ENCODE results near the gene TBCK. TPM values are rescaled to one million over a fixed set of nuclear protein-coding genes. Genes with fewer than 3 reads are reported as not detected.

Gene TBCK
- total and polyA plus RNA-seq, 2 donors (not counting 3 experiments of a cell fraction or from before 2014, with no cell fraction given) = 18.2 to 38.6 TPM

DNA sequence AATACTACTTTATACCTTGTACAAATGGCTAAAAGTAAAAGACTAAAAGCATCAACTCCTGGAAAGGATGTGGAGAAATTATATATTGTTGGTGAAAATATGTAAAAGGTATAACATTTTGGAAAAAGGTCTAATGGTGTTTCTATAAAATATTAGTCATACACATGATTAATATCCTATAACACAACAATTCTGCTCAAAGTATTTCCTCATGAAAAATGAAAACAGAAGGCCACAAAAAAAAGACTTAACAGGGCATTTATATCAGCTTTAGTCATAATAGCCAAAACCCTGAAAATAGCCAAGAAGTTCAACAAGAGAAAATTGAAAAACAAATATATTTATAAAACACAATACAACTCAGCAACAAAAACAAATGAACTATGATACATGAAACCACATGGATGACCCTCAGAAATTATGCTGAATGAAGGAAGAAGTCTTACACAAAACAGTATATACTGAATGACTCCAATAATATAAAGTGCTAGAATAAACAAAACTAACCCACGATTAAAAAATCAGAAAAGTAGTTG lies 38.8 kb downstream of the TBCK start:
- H3K9ac ChIP-seq (replicated peaks; ENCODE audit: extremely low read depth, insufficient read depth, low read length) = peak overlapping the region; percentile 9
- FAIRE-seq (no peak), DNase-seq (ENCODE audit: low read depth, low spot score) (peak; percentile 64)
- no peak overlapping the region for H2AFZ ChIP-seq (ENCODE audit: low read depth, low read length)
- no TSS peak for BruUV-seq (replicated peaks)
- peak overlapping the region; percentile 39 for H3K27ac ChIP-seq (ENCODE audit: insufficient read depth, low read depth, low read length)
- intact Hi-C loops (cut with micrococcal nuclease) (no loop called here), dilution Hi-C loops (cut with MboI; ENCODE audit: extremely low pct_ligation_motif_present, low sequenced_read_pairs) (no loop called here)
- H3K4me2 ChIP-seq (ENCODE audit: insufficient read depth, low read length) = peak overlapping the region; percentile 47
- no peaks in the 10 kb centered on the region for H3K9me1 ChIP-seq (replicated peaks; ENCODE audit: control insufficient read depth, extremely low read depth, insufficient read depth, low read length)
- ChIA-PET POLR2A (no interaction called here), CTCF (interaction anchor here (1.3 kb wide), 1 partner anchor 11 kb away, joined by 3 read pairs; no protein-coding TSS in a partner anchor)
- H3K4me1 ChIP-seq (ENCODE audit: control insufficient read depth, extremely low read depth, insufficient read depth, low read length) = peaks cover 28% of the 10 kb centered on the region
- no peaks in the 10 kb centered on the region for H4K20me1 ChIP-seq (replicated peaks; ENCODE audit: control insufficient read depth, extremely low read depth, insufficient read depth, low read length)
- TF ChIP-seq EZH2 (IDR thresholded peaks at IDR 0.05; ENCODE audit: borderline replicate concordance, low read depth, low read length, severe bottlenecking) = no peak
- TF ChIP-seq GATA2 (IDR thresholded peaks at IDR 0.05; ENCODE audit: insufficient read depth, insufficient read length, low read depth, low read length) = no peak
- no peak for TF ChIP-seq POLR2A (IDR thresholded peaks at IDR 0.05; ENCODE audit: low read depth, low read length)
- peak; percentile 53 for TF ChIP-seq JUN (IDR thresholded peaks at IDR 0.05; ENCODE audit: borderline replicate concordance, insufficient read depth, insufficient read length, low read depth)
- peak; percentile 71 for TF ChIP-seq FOS (IDR thresholded peaks at IDR 0.05; ENCODE audit: borderline replicate concordance, insufficient read depth, low read length)
- TF ChIP-seq MAX (IDR thresholded peaks at IDR 0.05; ENCODE audit: insufficient read depth, insufficient read length) = no peak
- H3K36me3 ChIP-seq (ENCODE audit: control insufficient read depth in 2 of 2, extremely low read depth in 1 of 2, insufficient read depth in 2 of 2, low read length in 2 of 2) = no peaks in the 10 kb centered on the region
- peak overlapping the region in 1 of 3 experiments; percentile 12 for H3K4me3 ChIP-seq (replicated peaks in 1 of 3; ENCODE audit: insufficient read depth in 1 of 3, low read depth in 1 of 3, low read length in 3 of 3)
- no peaks in the 10 kb centered on the region for H3K79me2 ChIP-seq (ENCODE audit: control insufficient read depth, insufficient read depth, low read length)
- no peaks in the 10 kb centered on the region for H3K9me3 ChIP-seq (replicated peaks; ENCODE audit: control insufficient read depth, insufficient read depth, low read length)
- H3K27me3 ChIP-seq (ENCODE audit: control insufficient read depth in 2 of 2, insufficient read depth in 2 of 2, low read length in 2 of 2) = no peaks in the 10 kb centered on the region

GRCh38 chr4:106273831-106274230 lies 42.2 kb downstream of the TBCK start:
- no peak overlapping the region for H2AFZ ChIP-seq (ENCODE audit: low read depth, low read length)
- no peaks in the 10 kb centered on the region for H3K27me3 ChIP-seq (ENCODE audit: control insufficient read depth in 2 of 2, insufficient read depth in 2 of 2, low read length in 2 of 2)
- FAIRE-seq (no peak), DNase-seq (ENCODE audit: low read depth, low spot score) (peak; percentile 65)
- no peaks in the 10 kb centered on the region for H4K20me1 ChIP-seq (replicated peaks; ENCODE audit: control insufficient read depth, extremely low read depth, insufficient read depth, low read length)
- no peak overlapping the region for H3K9ac ChIP-seq (replicated peaks; ENCODE audit: extremely low read depth, insufficient read depth, low read length)
- intact Hi-C loops (cut with micrococcal nuclease) (loop anchor here (1.0 kb wide), 2 partner anchors 13 to 42 kb away; partner anchors contain the start of genes AIMP1 and TBCK), dilution Hi-C loops (cut with MboI; ENCODE audit: extremely low pct_ligation_motif_present, low sequenced_read_pairs) (no loop called here)
- H3K4me3 ChIP-seq (replicated peaks in 1 of 3; ENCODE audit: insufficient read depth in 1 of 3, low read depth in 1 of 3, low read length in 3 of 3) = no peak overlapping the region
- CTCF ChIA-PET = interaction anchor here (1.0 kb wide), 1 partner anchor 36 kb away, joined by 3 read pairs; no protein-coding TSS in a partner anchor
- peak overlapping the region; percentile 12 for H3K4me2 ChIP-seq (ENCODE audit: insufficient read depth, low read length)
- H3K9me1 ChIP-seq (replicated peaks; ENCODE audit: control insufficient read depth, extremely low read depth, insufficient read depth, low read length) = no peaks in the 10 kb centered on the region
- peaks cover 34% of the 10 kb centered on the region for H3K4me1 ChIP-seq (ENCODE audit: control insufficient read depth, extremely low read depth, insufficient read depth, low read length)
- TF ChIP-seq JUN (IDR thresholded peaks at IDR 0.05; ENCODE audit: borderline replicate concordance, insufficient read depth, insufficient read length, low read depth) (no peak), MYC (IDR thresholded peaks at IDR 0.05; ENCODE audit: low read depth, low read length) (no peak), POLR2AphosphoS5 (IDR thresholded peaks at IDR 0.05; ENCODE audit: insufficient read depth, low read depth, low read length) (no peak), POLR2A (IDR thresholded peaks at IDR 0.05; ENCODE audit: low read depth, low read length) (no peak), GATA2 (IDR thresholded peaks at IDR 0.05; ENCODE audit: insufficient read depth, insufficient read length, low read depth, low read length) (no peak), FOS (IDR thresholded peaks at IDR 0.05; ENCODE audit: borderline replicate concordance, insufficient read depth, low read length) (no peak), MAX (IDR thresholded peaks at IDR 0.05; ENCODE audit: insufficient read depth, insufficient read length) (no peak), EZH2 (IDR thresholded peaks at IDR 0.05; ENCODE audit: borderline replicate concordance, low read depth, low read length, severe bottlenecking) (no peak)
- TF ChIP-seq, protein P1, sequence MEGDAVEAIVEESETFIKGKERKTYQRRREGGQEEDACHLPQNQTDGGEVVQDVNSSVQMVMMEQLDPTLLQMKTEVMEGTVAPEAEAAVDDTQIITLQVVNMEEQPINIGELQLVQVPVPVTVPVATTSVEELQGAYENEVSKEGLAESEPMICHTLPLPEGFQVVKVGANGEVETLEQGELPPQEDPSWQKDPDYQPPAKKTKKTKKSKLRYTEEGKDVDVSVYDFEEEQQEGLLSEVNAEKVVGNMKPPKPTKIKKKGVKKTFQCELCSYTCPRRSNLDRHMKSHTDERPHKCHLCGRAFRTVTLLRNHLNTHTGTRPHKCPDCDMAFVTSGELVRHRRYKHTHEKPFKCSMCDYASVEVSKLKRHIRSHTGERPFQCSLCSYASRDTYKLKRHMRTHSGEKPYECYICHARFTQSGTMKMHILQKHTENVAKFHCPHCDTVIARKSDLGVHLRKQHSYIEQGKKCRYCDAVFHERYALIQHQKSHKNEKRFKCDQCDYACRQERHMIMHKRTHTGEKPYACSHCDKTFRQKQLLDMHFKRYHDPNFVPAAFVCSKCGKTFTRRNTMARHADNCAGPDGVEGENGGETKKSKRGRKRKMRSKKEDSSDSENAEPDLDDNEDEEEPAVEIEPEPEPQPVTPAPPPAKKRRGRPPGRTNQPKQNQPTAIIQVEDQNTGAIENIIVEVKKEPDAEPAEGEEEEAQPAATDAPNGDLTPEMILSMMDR (IDR thresholded peaks at IDR 0.05; ENCODE audit: extremely low read depth in 1 of 2, insufficient read depth in 1 of 2, low read depth in 1 of 2, low read length in 2 of 2) = no peak
- BruUV-seq (replicated peaks) = no TSS peak
- H3K9me3 ChIP-seq (replicated peaks; ENCODE audit: control insufficient read depth, insufficient read depth, low read length) = no peaks in the 10 kb centered on the region
- H3K79me2 ChIP-seq (ENCODE audit: control insufficient read depth, insufficient read depth, low read length) = no peaks in the 10 kb centered on the region
- H3K27ac ChIP-seq (ENCODE audit: insufficient read depth, low read depth, low read length) = peak overlapping the region; percentile 59
- no peaks in the 10 kb centered on the region for H3K36me3 ChIP-seq (ENCODE audit: control insufficient read depth in 2 of 2, extremely low read depth in 1 of 2, insufficient read depth in 2 of 2, low read length in 2 of 2)
- POLR2A ChIA-PET = no interaction called here
